Activated T-cell treated with anti-CD3 and anti-CD28 coated beads for 24 hours (primary cell): ENCODE measurements around the gene DTNB.
"Not testable (repeated sequence)": the region's sequence is repeated elsewhere in the genome, so short reads cannot be mapped to it uniquely, and the experiment has no call there.

Experiments
- DNase-seq: peaks from one replicate; pipeline ENCODE4 v3.0.0-alpha.2; 2020; ENCODE audit warnings: low read depth

The DTNB gene

GRCh38 chr2:25623361-25623760 lies 50.0 kb downstream of the DTNB start:
- DNase-seq, result no peak

GRCh38 chr2:25620711-25621110 lies 52.7 kb downstream of the DTNB start:
- no peak for DNase-seq

GRCh38 chr2:25620077-25620476 lies 53.3 kb downstream of the DTNB start:
- DNase-seq, result no peak

GRCh38 chr2:25619185-25619584 lies 54.2 kb downstream of the DTNB start:
- DNase-seq, result no peak

GRCh38 chr2:25618676-25619075 lies 54.7 kb downstream of the DTNB start:
- DNase-seq, result no peak

- no peak for DNase-seq
Measured at GRCh38 chr2:25617948-25618646, 55.3 kb downstream of the DTNB start.

GRCh38 chr2:25615920-25616319 lies 57.5 kb downstream of the DTNB start:
- DNase-seq, result no peak

- no peak for DNase-seq
Measured at GRCh38 chr2:25615386-25615785, 58.0 kb downstream of the DTNB start.

GRCh38 chr2:25614711-25615110 lies 58.7 kb downstream of the DTNB start:
- DNase-seq, result no peak

GRCh38 chr2:25608718-25609117 lies 64.7 kb downstream of the DTNB start:
- DNase-seq, result no peak

GRCh38 chr2:25606892-25607291 lies 66.5 kb downstream of the DTNB start:
- DNase-seq, result no peak

- DNase-seq, result no peak
Measured at GRCh38 chr2:25602333-25602723, 71.0 kb downstream of the DTNB start.

GRCh38 chr2:25601711-25602332 lies 71.6 kb downstream of the DTNB start:
- not testable (repeated sequence) for DNase-seq

GRCh38 chr2:25598911-25599310 lies 74.5 kb downstream of the DTNB start:
- DNase-seq, result no peak

GRCh38 chr2:25598332-25598731 lies 75.0 kb downstream of the DTNB start:
- DNase-seq, result no peak

- no peak for DNase-seq
Measured at GRCh38 chr2:25597881-25598280, 75.5 kb downstream of the DTNB start.

- DNase-seq, result no peak
Measured at GRCh38 chr2:25596516-25597244, 76.7 kb downstream of the DTNB start.

- DNase-seq, result no peak
Measured at GRCh38 chr2:25595393-25595792, 78.0 kb downstream of the DTNB start.

GRCh38 chr2:25594991-25595390 lies 78.4 kb downstream of the DTNB start:
- no peak for DNase-seq

- DNase-seq, result no peak
Measured at GRCh38 chr2:25592766-25593292, 80.5 kb downstream of the DTNB start.

GRCh38 chr2:25590921-25591505 lies 82.4 kb downstream of the DTNB start:
- DNase-seq, result no peak

- no peak for DNase-seq
Measured at GRCh38 chr2:25589676-25590205, 83.6 kb downstream of the DTNB start.
